ENCODE data around the gene ACR.

- TF ChIP-seq CTCF (IDR thresholded peaks at IDR 0.05) (no peak), POLR2A (IDR thresholded peaks at IDR 0.05) (no peak)
Observed at GRCh38 chr22:50721257-50721844, 16.7 kb upstream of the ACR start.

All from right lobe of liver (tissue), 4 donors.